D721Med (cell line): ENCODE results near the gene KHK.
"Not testable (repeated sequence)": the region's sequence is repeated elsewhere in the genome, so short reads cannot be mapped to it uniquely, and the experiment has no call there.

Experiments used
- DNase-seq: peaks from one replicate; pipeline ENCODE4 v3.0.0; 2011; ENCODE audit warnings: low spot score; ENCODE audit not compliant: insufficient read length
- FAIRE-seq: peaks from 2 replicates; lab custom pipeline; 2011; peaks lifted over from hg19 to GRCh38; lab: Jason Lieb, UNC
- CTCF ChIP-seq: IDR thresholded peaks from 2 replicates; pipeline ENCODE4 v1.5.1; 2012; ENCODE audit warnings: mild to moderate bottlenecking, control low read depth; ENCODE audit not compliant: insufficient read depth; ENCODE audit errors: missing control alignments

Gene KHK

GRCh38 chr2:27071990-27072830 is 14.4 kb upstream of the KHK start:
- no peak for TF ChIP-seq CTCF
- DNase-seq (no peak), FAIRE-seq (no peak)

- FAIRE-seq (no peak), DNase-seq (no peak)
- TF ChIP-seq CTCF, result no peak
These were observed 13.7 kb upstream of the KHK start for GRCh38 chr2:27072920-27073319.

GRCh38 chr2:27073782-27074181 is 12.8 kb upstream of the KHK start:
- DNase-seq (no peak), FAIRE-seq (no peak)
- no peak for TF ChIP-seq CTCF

GRCh38 chr2:27074738-27075565 is 11.6 kb upstream of the KHK start:
- no peak for TF ChIP-seq CTCF
- FAIRE-seq (no peak), DNase-seq (no peak)

- DNase-seq, result not testable (repeated sequence)
These were observed 11.1 kb upstream of the KHK start for GRCh38 chr2:27075566-27075871.

GRCh38 chr2:27076323-27076722 is 10.2 kb upstream of the KHK start:
- FAIRE-seq (no peak), DNase-seq (no peak)
- no peak for TF ChIP-seq CTCF

More at GRCh38 chr2:27075566-27075871, 11.1 kb upstream of the KHK start:
- FAIRE-seq, result not testable (repeated sequence)

- no peak for DNase-seq
- TF ChIP-seq CTCF, result no peak
- FAIRE-seq, result no peak
These were observed 9.3 kb upstream of the KHK start for GRCh38 chr2:27077231-27077630.
